ENCODE data around the gene AGPS.

AGPS gene

DNA sequence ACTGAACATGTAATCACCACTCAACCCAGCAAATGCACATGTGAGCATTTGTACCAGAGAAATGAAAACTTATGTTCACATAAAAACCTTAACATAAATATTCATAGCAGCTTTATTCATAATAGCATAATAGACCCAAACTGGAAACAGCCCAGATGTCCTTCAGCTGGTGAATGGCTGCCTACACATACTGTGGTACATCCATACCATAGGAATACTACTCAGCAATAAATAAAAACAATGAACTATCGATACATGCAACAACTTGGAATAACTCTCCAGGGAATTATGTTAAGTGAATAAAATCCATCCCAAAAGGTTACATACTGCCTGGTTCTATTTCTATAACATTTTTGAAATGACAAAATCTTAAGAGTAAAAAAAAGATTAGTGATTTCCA, 140.0 kb downstream of the AGPS start:
- Histone ChIP-seq H3K4me3 (ENCODE audit: insufficient read depth, low read depth, low read length) (no peak overlapping the region), H3K9me3 (ENCODE audit: control insufficient read depth, low read length) (no peaks in the 10 kb centered on the region), H3K27ac (ENCODE audit: insufficient read depth, low read depth, low read length, poor library complexity, severe bottlenecking) (no peak overlapping the region), H3K4me1 (ENCODE audit: control insufficient read depth, insufficient read depth, low read length) (no peaks in the 10 kb centered on the region), H3K36me3 (ENCODE audit: control insufficient read depth, insufficient read depth, low read length) (no peaks in the 10 kb centered on the region), H3K27me3 (ENCODE audit: control insufficient read depth, insufficient read depth, low read length, poor library complexity, severe bottlenecking) (no peaks in the 10 kb centered on the region)
- WGBS, 2 experiments, result 100% methylated on average over 1 of the region's 1 CpG; no CpG with 5 or more reads in 1 of the 2 experiments

DNA sequence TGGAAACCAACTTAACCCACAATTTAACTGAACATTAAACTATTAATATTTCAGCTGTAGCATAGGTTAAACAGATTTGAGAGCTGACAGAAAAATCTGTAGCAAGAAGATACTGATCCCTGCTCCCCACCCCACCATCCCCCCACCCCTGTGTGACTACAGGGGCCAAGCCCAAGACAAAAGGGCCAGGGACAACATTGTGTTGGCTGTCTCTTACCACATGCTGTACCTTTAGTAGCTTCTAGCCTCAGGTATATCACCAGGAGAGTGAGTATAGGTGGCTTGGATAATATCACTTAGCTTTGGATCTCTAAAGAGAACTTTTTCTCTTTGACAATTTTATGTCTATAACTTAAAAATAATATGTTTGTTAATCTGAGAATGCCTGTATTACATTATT, 140.7 kb downstream of the AGPS start:
- Histone ChIP-seq H3K4me1 (ENCODE audit: control insufficient read depth, insufficient read depth, low read length) (no peaks in the 10 kb centered on the region), H3K9me3 (ENCODE audit: control insufficient read depth, low read length) (no peaks in the 10 kb centered on the region), H3K36me3 (ENCODE audit: control insufficient read depth, insufficient read depth, low read length) (no peaks in the 10 kb centered on the region), H3K27ac (ENCODE audit: insufficient read depth, low read depth, low read length, poor library complexity, severe bottlenecking) (no peak overlapping the region), H3K27me3 (ENCODE audit: control insufficient read depth, insufficient read depth, low read length, poor library complexity, severe bottlenecking) (no peaks in the 10 kb centered on the region), H3K4me3 (ENCODE audit: insufficient read depth, low read depth, low read length) (no peak overlapping the region)

DNA sequence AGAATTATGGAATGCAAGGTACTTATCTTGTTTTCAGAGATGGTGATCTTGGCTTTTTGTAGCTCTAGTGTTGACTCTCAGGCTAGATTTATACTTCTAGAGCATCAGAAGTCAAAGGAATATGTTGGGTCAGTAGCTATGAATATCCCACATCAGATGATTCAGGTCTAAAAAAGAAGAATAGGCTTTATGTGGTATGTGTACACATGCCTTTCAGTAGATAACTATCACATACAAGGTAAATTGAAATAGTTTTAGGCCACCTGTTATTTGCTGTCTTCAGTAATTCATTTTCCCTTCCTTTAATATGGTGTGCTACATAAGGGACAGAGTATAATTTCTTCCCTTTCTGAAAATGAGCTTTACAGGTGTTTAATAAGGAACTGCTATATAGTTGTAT, 142.4 kb downstream of the AGPS start:
- Histone ChIP-seq H3K27ac (ENCODE audit: insufficient read depth, low read depth, low read length, poor library complexity, severe bottlenecking) (no peak overlapping the region), H3K27me3 (ENCODE audit: control insufficient read depth, insufficient read depth, low read length, poor library complexity, severe bottlenecking) (no peaks in the 10 kb centered on the region), H3K36me3 (ENCODE audit: control insufficient read depth, insufficient read depth, low read length) (no peaks in the 10 kb centered on the region), H3K4me1 (ENCODE audit: control insufficient read depth, insufficient read depth, low read length) (no peaks in the 10 kb centered on the region), H3K9me3 (ENCODE audit: control insufficient read depth, low read length) (no peaks in the 10 kb centered on the region), H3K4me3 (ENCODE audit: insufficient read depth, low read depth, low read length) (no peak overlapping the region)

DNA sequence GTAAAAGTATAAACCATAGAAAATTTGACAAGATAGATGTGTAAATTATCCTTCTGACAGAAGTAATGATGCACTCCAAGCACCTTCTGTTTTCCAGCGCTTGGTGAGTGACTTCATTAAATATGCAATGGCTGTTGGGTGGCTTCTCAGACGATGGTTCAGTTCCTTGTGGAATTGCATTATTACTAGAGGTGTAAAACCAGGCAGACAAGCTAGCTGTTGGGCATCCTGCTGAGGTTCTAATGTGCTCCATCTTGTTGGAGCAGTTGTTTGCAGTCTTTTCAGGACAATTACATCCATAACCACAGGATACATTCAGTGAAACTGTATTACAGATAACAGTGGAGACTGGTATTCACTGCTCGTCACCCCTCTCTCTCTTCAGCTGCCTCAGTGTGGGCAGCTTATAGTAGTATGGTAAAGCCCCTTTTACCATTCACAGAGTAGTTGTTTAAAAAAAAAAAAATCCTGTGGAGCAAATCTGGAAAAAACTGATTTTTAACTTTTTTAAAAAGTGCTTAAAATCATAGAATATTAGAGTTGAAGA, 143.5 kb downstream of the AGPS start:
- WGBS, 2 experiments, result 54 to 72% methylated on average over 2 to 3 of the region's 3 CpGs
- H3K4me3 ChIP-seq (ENCODE audit: insufficient read depth, low read depth, low read length), result no peak overlapping the region

DNA sequence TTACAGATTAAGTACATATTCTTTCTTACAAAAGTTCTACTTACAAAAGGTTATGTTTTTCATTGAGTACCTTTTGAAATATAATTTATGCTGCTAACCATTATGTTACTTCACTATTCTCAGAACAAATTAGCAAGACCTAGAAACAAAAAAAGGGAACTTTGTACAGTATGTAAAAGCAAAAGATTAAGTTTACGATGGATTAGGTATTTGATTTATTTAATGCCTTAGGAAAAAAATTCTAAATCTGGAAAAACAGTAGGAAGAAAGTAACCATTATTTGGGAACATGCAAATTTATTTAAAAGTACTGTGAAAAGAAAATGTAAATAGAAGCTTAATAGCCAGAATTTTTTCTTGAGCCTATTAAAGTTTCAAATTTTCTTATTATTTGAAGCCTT, 144.6 kb downstream of the AGPS start:
- H3K27me3 ChIP-seq (ENCODE audit: control insufficient read depth, insufficient read depth, low read length, poor library complexity, severe bottlenecking), result no peaks in the 10 kb centered on the region
- H3K4me3 ChIP-seq (ENCODE audit: insufficient read depth, low read depth, low read length), result no peak overlapping the region
- no peaks in the 10 kb centered on the region for H3K4me1 ChIP-seq (ENCODE audit: control insufficient read depth, insufficient read depth, low read length)
- H3K9me3 ChIP-seq (ENCODE audit: control insufficient read depth, low read length), result no peaks in the 10 kb centered on the region
- 100% methylated on average over 1 of the region's 1 CpG for WGBS, 2 experiments
- no peaks in the 10 kb centered on the region for H3K36me3 ChIP-seq (ENCODE audit: control insufficient read depth, insufficient read depth, low read length)
- no peak overlapping the region for H3K27ac ChIP-seq (ENCODE audit: insufficient read depth, low read depth, low read length, poor library complexity, severe bottlenecking)

More for the DNA sequence above, 143.5 kb downstream of the AGPS start:
- Histone ChIP-seq H3K36me3 (ENCODE audit: control insufficient read depth, insufficient read depth, low read length) (no peaks in the 10 kb centered on the region), H3K9me3 (ENCODE audit: control insufficient read depth, low read length) (no peaks in the 10 kb centered on the region), H3K4me1 (ENCODE audit: control insufficient read depth, insufficient read depth, low read length) (no peaks in the 10 kb centered on the region), H3K27ac (ENCODE audit: insufficient read depth, low read depth, low read length, poor library complexity, severe bottlenecking) (no peak overlapping the region), H3K27me3 (ENCODE audit: control insufficient read depth, insufficient read depth, low read length, poor library complexity, severe bottlenecking) (no peaks in the 10 kb centered on the region)

DNA sequence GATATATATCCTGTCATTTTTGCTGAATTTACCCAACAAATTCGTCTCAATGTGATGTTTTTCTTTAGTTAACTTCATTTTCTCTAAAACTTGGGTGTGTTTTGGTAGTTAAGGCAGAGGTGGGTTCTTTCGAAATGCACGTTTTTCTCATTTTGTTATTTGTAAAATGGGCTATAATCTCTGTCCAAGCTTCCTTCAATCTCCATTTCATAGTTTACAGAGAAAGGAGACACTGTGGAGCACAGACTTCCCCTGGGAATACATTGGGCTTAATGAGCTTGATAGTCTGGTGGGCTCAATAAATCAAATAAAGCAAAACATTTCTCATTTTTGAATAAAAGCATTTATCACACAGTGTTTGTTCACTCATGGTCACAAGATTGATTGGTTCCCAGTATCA, 145.1 kb downstream of the AGPS start:
- Histone ChIP-seq H3K4me3 (ENCODE audit: insufficient read depth, low read depth, low read length) (no peak overlapping the region), H3K27me3 (ENCODE audit: control insufficient read depth, insufficient read depth, low read length, poor library complexity, severe bottlenecking) (no peaks in the 10 kb centered on the region), H3K27ac (ENCODE audit: insufficient read depth, low read depth, low read length, poor library complexity, severe bottlenecking) (no peak overlapping the region), H3K9me3 (ENCODE audit: control insufficient read depth, low read length) (no peaks in the 10 kb centered on the region), H3K36me3 (ENCODE audit: control insufficient read depth, insufficient read depth, low read length) (no peaks in the 10 kb centered on the region), H3K4me1 (ENCODE audit: control insufficient read depth, insufficient read depth, low read length) (no peaks in the 10 kb centered on the region)
- WGBS, 2 experiments, result 91% methylated on average over 2 of the region's 3 CpGs; no CpG with 5 or more reads in 1 of the 2 experiments

DNA sequence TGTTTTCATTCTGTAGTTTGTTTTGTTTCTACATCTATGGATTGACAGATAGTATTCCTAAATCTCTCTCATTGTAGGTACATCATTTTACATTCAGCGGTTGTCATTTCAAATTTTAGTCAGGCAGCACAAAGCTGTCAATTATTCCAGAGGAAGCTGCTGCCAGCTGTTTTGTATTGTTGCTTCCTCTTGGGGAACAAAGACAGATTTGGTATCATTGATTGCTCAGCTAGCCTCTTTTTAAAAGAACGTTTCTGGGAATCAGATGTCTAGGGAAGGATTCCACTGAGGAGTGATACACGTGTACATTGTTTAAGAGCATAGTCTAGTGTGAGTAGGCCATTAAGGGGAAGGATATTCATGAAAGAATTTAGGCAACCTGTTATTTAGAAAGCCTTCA, 145.8 kb downstream of the AGPS start:
- H3K36me3 ChIP-seq (ENCODE audit: control insufficient read depth, insufficient read depth, low read length), result no peaks in the 10 kb centered on the region
- no peaks in the 10 kb centered on the region for H3K4me1 ChIP-seq (ENCODE audit: control insufficient read depth, insufficient read depth, low read length)
- no peaks in the 10 kb centered on the region for H3K27me3 ChIP-seq (ENCODE audit: control insufficient read depth, insufficient read depth, low read length, poor library complexity, severe bottlenecking)
- no peak overlapping the region for H3K4me3 ChIP-seq (ENCODE audit: insufficient read depth, low read depth, low read length)
- no peaks in the 10 kb centered on the region for H3K9me3 ChIP-seq (ENCODE audit: control insufficient read depth, low read length)
- 77 to 81% methylated on average over 3 of the region's 3 CpGs for WGBS, 2 experiments
- H3K27ac ChIP-seq (ENCODE audit: insufficient read depth, low read depth, low read length, poor library complexity, severe bottlenecking), result no peak overlapping the region

DNA sequence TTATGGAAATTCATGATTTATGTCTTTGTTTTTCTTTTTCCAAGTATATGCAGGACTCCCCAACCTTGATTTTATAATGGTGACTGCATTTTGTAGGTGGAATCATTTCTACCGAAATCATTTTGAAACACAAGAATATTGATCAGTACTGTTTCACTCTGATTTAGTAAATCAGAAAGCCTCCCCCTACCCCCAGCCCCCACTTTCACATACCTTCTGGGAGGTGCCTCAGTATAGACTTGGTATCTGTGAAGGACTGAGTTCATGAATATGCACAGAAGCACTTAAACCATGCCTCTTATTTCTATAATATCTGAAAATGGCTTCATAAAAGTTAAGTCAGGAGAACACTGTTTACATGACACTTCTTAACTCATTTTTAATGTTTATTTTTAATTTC, 147.7 kb downstream of the AGPS start:
- Histone ChIP-seq H3K36me3 (ENCODE audit: control insufficient read depth, insufficient read depth, low read length) (no peaks in the 10 kb centered on the region), H3K27me3 (ENCODE audit: control insufficient read depth, insufficient read depth, low read length, poor library complexity, severe bottlenecking) (no peaks in the 10 kb centered on the region), H3K27ac (ENCODE audit: insufficient read depth, low read depth, low read length, poor library complexity, severe bottlenecking) (no peak overlapping the region), H3K4me1 (ENCODE audit: control insufficient read depth, insufficient read depth, low read length) (no peaks in the 10 kb centered on the region), H3K9me3 (ENCODE audit: control insufficient read depth, low read length) (no peaks in the 10 kb centered on the region), H3K4me3 (ENCODE audit: insufficient read depth, low read depth, low read length) (no peak overlapping the region)
- WGBS, 2 experiments, result 100% methylated on average over 1 of the region's 1 CpG

DNA sequence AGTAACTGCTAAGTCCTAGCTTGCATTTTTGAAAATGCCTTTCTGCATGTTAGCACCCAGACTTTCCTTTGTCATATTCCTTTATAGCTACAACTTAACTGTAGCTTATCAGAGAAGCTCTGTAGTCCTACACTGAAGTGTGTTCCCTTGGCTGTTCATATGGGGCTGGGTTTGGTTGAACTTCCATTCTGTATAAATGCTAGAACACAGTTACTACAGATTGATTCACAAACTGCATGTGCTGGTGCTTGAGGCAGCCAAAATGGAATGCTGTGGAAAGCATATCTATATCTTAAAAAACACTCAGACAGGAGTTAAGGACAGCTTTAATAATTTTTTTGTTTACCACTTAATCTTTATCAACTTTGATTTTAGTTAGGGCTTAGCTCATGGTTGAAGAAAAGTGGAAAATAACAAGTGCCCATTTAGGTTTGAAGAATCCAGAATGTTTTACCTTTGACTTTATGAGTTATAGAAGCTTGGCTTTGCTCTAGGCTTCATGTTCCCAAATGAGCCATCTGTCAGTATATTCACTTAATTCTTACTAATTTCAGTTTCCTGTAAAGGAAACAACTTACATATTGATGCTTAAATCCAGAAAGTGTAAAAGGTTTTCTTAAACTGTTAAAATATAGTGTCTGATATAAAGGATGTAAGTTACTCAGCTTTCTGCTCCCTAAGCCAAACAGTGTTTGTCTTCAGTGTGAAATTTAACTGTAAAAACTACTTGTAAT, 148.9 kb downstream of the AGPS start:
- no peaks in the 10 kb centered on the region for H3K4me1 ChIP-seq (ENCODE audit: control insufficient read depth, insufficient read depth, low read length)
- no peaks in the 10 kb centered on the region for H3K9me3 ChIP-seq (ENCODE audit: control insufficient read depth, low read length)
- H3K36me3 ChIP-seq (ENCODE audit: control insufficient read depth, insufficient read depth, low read length), result no peaks in the 10 kb centered on the region
- no peak overlapping the region for H3K27ac ChIP-seq (ENCODE audit: insufficient read depth, low read depth, low read length, poor library complexity, severe bottlenecking)
- H3K27me3 ChIP-seq (ENCODE audit: control insufficient read depth, insufficient read depth, low read length, poor library complexity, severe bottlenecking), result no peaks in the 10 kb centered on the region
- no peak overlapping the region for H3K4me3 ChIP-seq (ENCODE audit: insufficient read depth, low read depth, low read length)

DNA sequence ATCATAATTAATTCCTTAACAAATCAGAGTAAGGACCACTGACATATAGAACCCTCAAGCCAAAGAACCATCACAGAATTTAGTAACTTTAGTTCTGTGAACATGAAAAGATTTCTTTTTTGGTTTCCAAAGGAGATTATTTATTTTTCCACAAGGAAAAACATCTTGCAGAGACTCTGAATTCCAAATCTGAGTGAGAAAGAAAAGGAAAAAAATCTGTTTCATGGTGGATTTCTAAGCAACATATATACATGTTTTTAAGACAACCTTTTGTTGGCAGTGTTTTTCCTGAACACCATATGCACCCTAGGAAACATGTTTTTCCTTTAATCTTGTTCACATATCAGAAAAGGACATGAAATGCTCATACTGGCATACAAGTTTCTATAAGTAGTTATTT, 149.8 kb downstream of the AGPS start:
- no peak overlapping the region for H3K27ac ChIP-seq (ENCODE audit: insufficient read depth, low read depth, low read length, poor library complexity, severe bottlenecking)
- H3K27me3 ChIP-seq (ENCODE audit: control insufficient read depth, insufficient read depth, low read length, poor library complexity, severe bottlenecking), result no peaks in the 10 kb centered on the region
- H3K4me3 ChIP-seq (ENCODE audit: insufficient read depth, low read depth, low read length), result no peak overlapping the region
- H3K36me3 ChIP-seq (ENCODE audit: control insufficient read depth, insufficient read depth, low read length), result no peaks in the 10 kb centered on the region
- no peaks in the 10 kb centered on the region for H3K4me1 ChIP-seq (ENCODE audit: control insufficient read depth, insufficient read depth, low read length)
- no peaks in the 10 kb centered on the region for H3K9me3 ChIP-seq (ENCODE audit: control insufficient read depth, low read length)

Measured in ectodermal cell (in vitro differentiated cells).